Vagina (tissue), 2 donors: Measurements from ENCODE around the gene CHRNA5. TPM values are rescaled to one million over a fixed set of nuclear protein-coding genes. Genes with fewer than 3 reads are reported as not detected.

Experiments used
- DNase-seq, 2 donors: peaks; one replicate each; pipeline ENCODE4 v3.0.0-alpha.2; 2017; ENCODE audit errors: extremely low spot score in 2 of 2
- H3K27ac ChIP-seq: fragments of 200-600 bp; sonication (generic); one replicate; pipeline ENCODE4 v1.5.1; 2019
- H3K27me3 ChIP-seq: fragments of 200-600 bp; sonication (generic); one replicate; pipeline ENCODE4 v1.5.1; 2019
- H3K36me3 ChIP-seq, 2 donors: fragments of 200-600 bp; sonication (generic); one replicate each; pipeline ENCODE4 v1.5.1; 2017 to 2019
- H3K4me1 ChIP-seq: fragments of 200-600 bp; sonication (generic); one replicate; pipeline ENCODE4 v1.5.1; 2019
- H3K4me3 ChIP-seq, 2 donors: fragments of 200-600 bp; sonication (generic); 1 replicate in 1 of 2; 2 replicates in 1 of 2; pipeline ENCODE4 v1.5.1; 2016 to 2019
- H3K9me3 ChIP-seq: fragments of 200-600 bp; sonication (generic); one replicate; pipeline ENCODE4 v1.5.1; 2019
- CTCF ChIP-seq, 3 experiments: fragments of 450-650 bp in 2 of 3; fragments of 200-600 bp in 1 of 3; sonication (generic) in 1 of 3; IDR thresholded peaks; one replicate each; pipeline ENCODE4 v1.5.1; 2017 to 2019; ENCODE audit warnings: antibody characterized with exemption in 3 of 3, mild to moderate bottlenecking in 2 of 3, moderate library complexity in 2 of 3
- POLR2A ChIP-seq, 2 donors: fragments of 450-650 bp; IDR thresholded peaks; one replicate each; pipeline ENCODE4 v1.6.1; 2017; ENCODE audit warnings: antibody characterized with exemption in 2 of 2, mild to moderate bottlenecking in 2 of 2, moderate library complexity in 2 of 2
- POLR2AphosphoS5 ChIP-seq, 2 donors: sonication (generic); formaldehyde crosslinking; IDR thresholded peaks; one replicate each; pipeline ENCODE4 v1.9.0; 2017; ENCODE audit warnings: antibody characterized with exemption in 2 of 2, mild to moderate bottlenecking in 2 of 2, low read depth in 1 of 2; ENCODE audit not compliant: insufficient read depth in 1 of 2
- intact Hi-C: fragments of 100-400 bp; cut with DNase I; formaldehyde crosslinking; loops from one replicate; pipeline ENCODE4 v1.15.1; 2023
- total RNA-seq: library from RNA; depleted of rRNA; stranded (reverse); fragments of >200 nt; gene quantifications from one replicate; pipeline ENCODE4 v1.2.3, GENCODE V29; 2016

CHRNA5 gene
- total RNA-seq, 1 donor from 2014 or later, result 8.8 TPM

- no peak for DNase-seq
- TF ChIP-seq POLR2AphosphoS5 (IDR thresholded peaks at IDR 0.05; ENCODE audit: insufficient read depth in 1 of 2, low read depth in 1 of 2) (no peak), POLR2A (IDR thresholded peaks at IDR 0.05) (no peak), CTCF (IDR thresholded peaks at IDR 0.05) (no peak)
- Histone ChIP-seq H3K27me3 (no peaks in the 10 kb centered on the region), H3K36me3 (no peaks in the 10 kb centered on the region), H3K4me1 (no peaks in the 10 kb centered on the region), H3K9me3 (no peaks in the 10 kb centered on the region), H3K4me3 (no peak overlapping the region), H3K27ac (no peak overlapping the region)
- intact Hi-C loops, result no loop called here
Measured at GRCh38 chr15:78627348-78627747, 62.0 kb downstream of the CHRNA5 start.

- no peak for DNase-seq
- Histone ChIP-seq H3K4me1 (no peaks in the 10 kb centered on the region), H3K36me3 (no peaks in the 10 kb centered on the region), H3K9me3 (no peaks in the 10 kb centered on the region), H3K27ac (no peak overlapping the region), H3K27me3 (no peaks in the 10 kb centered on the region), H3K4me3 (no peak overlapping the region)
- intact Hi-C loops, result no loop called here
- no peak for TF ChIP-seq CTCF (IDR thresholded peaks at IDR 0.05)
- TF ChIP-seq POLR2A (IDR thresholded peaks at IDR 0.05), result no peak
- no peak for TF ChIP-seq POLR2AphosphoS5 (IDR thresholded peaks at IDR 0.05; ENCODE audit: insufficient read depth in 1 of 2, low read depth in 1 of 2)
Measured at GRCh38 chr15:78628227-78628626, 62.9 kb downstream of the CHRNA5 start.

GRCh38 chr15:78629031-78629715 lies 63.9 kb downstream of the CHRNA5 start:
- intact Hi-C loops, result no loop called here
- TF ChIP-seq POLR2A (IDR thresholded peaks at IDR 0.05), result no peak
- TF ChIP-seq POLR2AphosphoS5 (IDR thresholded peaks at IDR 0.05; ENCODE audit: insufficient read depth in 1 of 2, low read depth in 1 of 2), result no peak
- no peak for TF ChIP-seq CTCF (IDR thresholded peaks at IDR 0.05)
- no peak overlapping the region for H3K4me3 ChIP-seq
- no peak for DNase-seq
- no peaks in the 10 kb centered on the region for H3K27me3 ChIP-seq
- no peaks in the 10 kb centered on the region for H3K4me1 ChIP-seq
- H3K9me3 ChIP-seq, result no peaks in the 10 kb centered on the region
- H3K36me3 ChIP-seq, result no peaks in the 10 kb centered on the region
- H3K27ac ChIP-seq, result no peak overlapping the region

- Histone ChIP-seq H3K36me3 (no peaks in the 10 kb centered on the region), H3K4me1 (no peaks in the 10 kb centered on the region), H3K27me3 (no peaks in the 10 kb centered on the region), H3K4me3 (no peak overlapping the region), H3K9me3 (no peaks in the 10 kb centered on the region), H3K27ac (no peak overlapping the region)
- intact Hi-C loops, result no loop called here
- DNase-seq, result no peak
- TF ChIP-seq POLR2AphosphoS5 (IDR thresholded peaks at IDR 0.05; ENCODE audit: insufficient read depth in 1 of 2, low read depth in 1 of 2), result no peak
- TF ChIP-seq POLR2A (IDR thresholded peaks at IDR 0.05), result no peak
- no peak for TF ChIP-seq CTCF (IDR thresholded peaks at IDR 0.05)
Measured at GRCh38 chr15:78629716-78630065, 64.4 kb downstream of the CHRNA5 start.

GRCh38 chr15:78630886-78631633 lies 65.7 kb downstream of the CHRNA5 start:
- peak in 1 of 2 donors; percentile 95 for DNase-seq
- Histone ChIP-seq H3K4me3 (no peak overlapping the region), H3K27ac (no peak overlapping the region), H3K27me3 (no peaks in the 10 kb centered on the region), H3K36me3 (no peaks in the 10 kb centered on the region), H3K4me1 (no peaks in the 10 kb centered on the region), H3K9me3 (no peaks in the 10 kb centered on the region)
- intact Hi-C loops, result no loop called here
- TF ChIP-seq CTCF (IDR thresholded peaks at IDR 0.05), result no peak
- TF ChIP-seq POLR2AphosphoS5 (IDR thresholded peaks at IDR 0.05; ENCODE audit: insufficient read depth in 1 of 2, low read depth in 1 of 2), result no peak
- no peak for TF ChIP-seq POLR2A (IDR thresholded peaks at IDR 0.05)
